GM10266 (cell line): ENCODE measurements around the gene EYA4.

Experiments used
- DNase-seq: peaks from one replicate; pipeline ENCODE4 v3.0.0; 2012; ENCODE audit errors: extremely low spot score
- CTCF ChIP-seq: IDR thresholded peaks from 2 replicates; pipeline ENCODE4 v1.5.1; 2012; ENCODE audit warnings: mild to moderate bottlenecking, low read depth; ENCODE audit not compliant: control insufficient read depth, insufficient read depth; ENCODE audit errors: missing control alignments

Gene EYA4

DNA sequence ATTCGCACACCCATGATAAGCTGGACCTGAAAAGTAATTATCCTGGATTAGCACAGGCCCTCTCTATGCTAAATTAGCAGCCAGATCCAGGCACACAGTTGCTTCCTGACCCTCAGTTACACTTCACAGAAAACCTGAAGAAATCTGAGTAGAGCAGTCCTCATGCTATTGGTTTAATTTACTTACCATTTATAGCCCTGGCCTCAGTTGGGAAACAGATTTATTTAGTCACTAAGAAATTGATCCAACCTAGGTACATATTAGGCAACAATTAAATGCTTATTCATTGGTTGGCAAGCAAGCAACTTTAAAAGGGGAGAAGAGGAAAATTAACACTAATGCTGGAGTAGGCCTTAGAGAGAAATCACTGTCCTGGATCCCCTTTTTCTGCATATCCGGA lies 15.6 kb upstream of the EYA4 start:
- no peak for DNase-seq
- no peak for TF ChIP-seq CTCF

DNA sequence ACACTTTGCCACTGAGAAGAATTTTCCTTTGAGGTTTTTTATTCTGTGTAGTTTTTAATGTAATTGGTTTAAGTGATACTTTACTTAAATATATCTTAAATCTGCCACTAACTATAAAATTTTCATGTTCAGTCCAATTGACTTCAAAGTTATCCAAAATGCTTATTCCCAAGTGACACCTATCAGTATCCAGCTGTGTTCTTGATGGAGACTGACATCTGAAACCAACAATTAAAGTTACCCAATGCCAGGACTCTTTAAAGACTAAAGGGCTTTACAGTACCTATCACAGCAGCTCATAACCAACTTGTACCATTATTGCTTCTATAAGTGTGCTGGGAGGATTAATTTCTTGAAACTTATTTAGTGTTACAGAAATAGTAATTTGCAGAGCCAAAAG lies 13.8 kb upstream of the EYA4 start:
- DNase-seq = no peak
- no peak for TF ChIP-seq CTCF

DNA sequence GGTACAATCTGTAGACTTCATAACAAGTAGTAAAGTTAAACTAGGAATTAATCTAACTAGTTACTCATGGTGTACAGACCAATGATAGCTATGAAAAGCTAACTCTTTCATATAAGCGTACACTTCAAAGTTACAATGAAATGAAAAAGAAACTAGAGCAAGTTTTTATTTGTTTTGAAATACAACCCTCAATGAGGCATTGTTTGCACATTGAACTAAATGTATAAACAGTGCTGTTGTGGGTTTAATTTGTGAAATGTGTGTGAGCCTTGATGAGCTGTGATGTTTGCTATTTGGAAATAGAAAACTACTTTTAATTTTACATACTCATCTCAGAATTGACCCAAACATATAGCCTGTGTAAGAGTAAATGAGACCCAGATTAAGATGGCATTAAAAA lies 11.1 kb upstream of the EYA4 start:
- DNase-seq = no peak
- TF ChIP-seq CTCF = no peak

GRCh38 chr6:133235221-133235620 lies 5.9 kb upstream of the EYA4 start:
- no peak for TF ChIP-seq CTCF
- DNase-seq = no peak

GRCh38 chr6:133236932-133237331 lies 4.2 kb upstream of the EYA4 start:
- TF ChIP-seq CTCF = no peak
- no peak for DNase-seq

GRCh38 chr6:133240511-133241085 lies 559 bp upstream of the EYA4 start:
- peak; percentile 17 for DNase-seq

More at GRCh38 chr6:133240511-133241085, 559 bp upstream of the EYA4 start:
- no peak for TF ChIP-seq CTCF
